Kidney capillary endothelial cell (primary cell): ENCODE results near the gene ADNP2.

Experiments used
- DNase-seq: peaks from one replicate; pipeline ENCODE4 v3.0.0-alpha.2; 2018; ENCODE audit warnings: low spot score

ADNP2 gene

GRCh38 chr18:80188643-80189530 lies 79.8 kb downstream of the ADNP2 start:
- DNase-seq = no peak

- DNase-seq = no peak
Measured at GRCh38 chr18:80189531-80189865, 80.4 kb downstream of the ADNP2 start.
